HG03045 (cell line): ENCODE data around the gene CDK10.
"Not testable (repeated sequence)": the region's sequence is repeated elsewhere in the genome, so short reads cannot be mapped to it uniquely, and the experiment has no call there.

Experiments used
- ATAC-seq: cut with Tn5 transposase; IDR thresholded peaks from one replicate; pipeline ENCODE4 v1.9.1; 2021; ENCODE audit warnings: mild to moderate bottlenecking, moderate library complexity; ENCODE audit not compliant: unreplicated experiment

The CDK10 gene

GRCh38 chr16:89686520-89687091 is at the start of gene CDK10:
CDK10 (plus strand) TSS chr16:89686689; CDS start chr16:89686711, 22 bp downstream.
- peak; percentile 73 for ATAC-seq

GRCh38 chr16:89637379-89637778 is 49.1 kb upstream of the CDK10 start:
- no peak for ATAC-seq

- ATAC-seq, result no peak
Observed at GRCh38 chr16:89638455-89638854, 48.0 kb upstream of the CDK10 start.

- no peak for ATAC-seq
Observed at GRCh38 chr16:89639385-89639784, 47.1 kb upstream of the CDK10 start.

- ATAC-seq, result no peak
Observed at GRCh38 chr16:89641458-89642119, 44.9 kb upstream of the CDK10 start.

GRCh38 chr16:89642574-89642973 is 43.9 kb upstream of the CDK10 start:
- no peak for ATAC-seq

- no peak for ATAC-seq
Observed at GRCh38 chr16:89643769-89644300, 42.7 kb upstream of the CDK10 start.

- ATAC-seq, result no peak
Observed at GRCh38 chr16:89645122-89645521, 41.4 kb upstream of the CDK10 start.

- ATAC-seq, result no peak
Observed at GRCh38 chr16:89646270-89646669, 40.2 kb upstream of the CDK10 start.

GRCh38 chr16:89646906-89647305 is 39.6 kb upstream of the CDK10 start:
- ATAC-seq, result no peak

GRCh38 chr16:89651584-89651983 is 34.9 kb upstream of the CDK10 start:
- ATAC-seq, result no peak

GRCh38 chr16:89653656-89654295 is 32.7 kb upstream of the CDK10 start:
- ATAC-seq, result no peak

- ATAC-seq, result no peak
Observed at GRCh38 chr16:89655062-89655643, 31.3 kb upstream of the CDK10 start.

GRCh38 chr16:89656435-89657121 is 29.9 kb upstream of the CDK10 start:
- no peak for ATAC-seq

GRCh38 chr16:89657442-89658220 is 28.9 kb upstream of the CDK10 start, which contains the start of the genes CHMP1A and SPATA33:
CHMP1A (minus strand) TSS chr16:89657708; CDS start chr16:89657588, 120 bp downstream.
SPATA33 (plus strand) TSS chr16:89657836; CDS start chr16:89657912, 76 bp downstream.
- peak; percentile 88 for ATAC-seq

GRCh38 chr16:89658221-89658879 is 28.1 kb upstream of the CDK10 start:
- no peak for ATAC-seq

- ATAC-seq, result no peak
Observed at GRCh38 chr16:89660146-89660545, 26.3 kb upstream of the CDK10 start.

GRCh38 chr16:89661215-89661614 is 25.3 kb upstream of the CDK10 start:
- ATAC-seq, result no peak

GRCh38 chr16:89664238-89664637 is 22.3 kb upstream of the CDK10 start:
- not testable (repeated sequence) for ATAC-seq

- not testable (repeated sequence) for ATAC-seq
Observed at GRCh38 chr16:89667000-89667399, 19.5 kb upstream of the CDK10 start.
